ENCODE results near the gene NAXD. TPM values are rescaled to one million over a fixed set of nuclear protein-coding genes. Genes with fewer than 3 reads are reported as not detected.

NAXD gene
- total and polyA plus RNA-seq, 8 donors, result 17.4 to 56.4 (median 20.8) TPM

DNA sequence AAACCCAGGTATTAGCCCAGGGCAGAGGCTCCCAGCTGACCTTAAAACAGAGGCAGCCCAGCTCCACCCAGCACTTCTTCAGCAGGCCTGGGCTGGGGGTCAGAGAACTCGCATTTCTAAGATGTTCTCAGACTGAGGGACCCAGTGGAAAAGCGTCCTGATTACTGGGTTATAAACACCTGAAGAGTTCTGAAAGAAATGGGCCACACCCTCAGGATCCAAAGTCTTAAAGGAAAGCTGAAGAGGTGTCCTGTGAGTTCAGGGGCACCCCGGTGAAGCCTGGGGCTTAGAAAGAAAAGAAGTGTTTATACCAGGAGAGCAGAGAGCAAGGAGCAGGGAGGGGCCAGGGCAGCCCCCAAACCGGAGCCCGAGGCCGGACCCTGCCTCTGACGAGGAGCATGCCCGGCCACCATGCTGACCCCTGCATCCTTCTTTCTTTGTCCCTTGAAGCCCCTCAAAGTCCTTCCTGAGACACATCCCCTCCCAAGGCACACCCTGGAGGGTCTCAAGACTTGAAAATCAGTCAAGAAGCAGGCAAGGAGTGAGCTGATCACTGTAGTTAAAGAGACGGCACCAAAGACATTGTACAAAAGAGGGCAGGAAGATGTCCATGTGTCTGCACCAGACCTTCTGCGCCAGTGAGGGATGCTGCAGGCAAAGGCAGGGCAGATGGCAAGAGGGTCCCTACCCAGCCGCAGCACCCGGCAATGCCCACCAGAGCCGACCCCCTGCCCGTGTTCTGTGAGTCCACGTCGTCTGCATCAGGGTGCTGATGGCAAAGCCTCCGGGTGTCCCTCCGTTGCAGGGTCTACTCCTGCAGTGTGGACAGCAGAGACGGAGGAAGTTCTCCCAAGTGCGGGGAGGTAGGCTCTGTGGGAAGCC, 43.2 kb upstream of the NAXD start:
- DNase-seq (peak in 1 of 6 donors; percentile 48), ATAC-seq (no peak), FAIRE-seq (no peak)
- Histone ChIP-seq H3K4me1 (peaks cover 0 to 9% (median 6%) of the 10 kb centered on the region in 3 donors), H3K27me3 (no peaks in the 10 kb centered on the region), H3K36me3 (no peaks in the 10 kb centered on the region), H3K27ac (no peak overlapping the region), H3K4me3 (no peak overlapping the region), H3K9me3 (no peaks in the 10 kb centered on the region)
- TF ChIP-seq, protein P1, sequence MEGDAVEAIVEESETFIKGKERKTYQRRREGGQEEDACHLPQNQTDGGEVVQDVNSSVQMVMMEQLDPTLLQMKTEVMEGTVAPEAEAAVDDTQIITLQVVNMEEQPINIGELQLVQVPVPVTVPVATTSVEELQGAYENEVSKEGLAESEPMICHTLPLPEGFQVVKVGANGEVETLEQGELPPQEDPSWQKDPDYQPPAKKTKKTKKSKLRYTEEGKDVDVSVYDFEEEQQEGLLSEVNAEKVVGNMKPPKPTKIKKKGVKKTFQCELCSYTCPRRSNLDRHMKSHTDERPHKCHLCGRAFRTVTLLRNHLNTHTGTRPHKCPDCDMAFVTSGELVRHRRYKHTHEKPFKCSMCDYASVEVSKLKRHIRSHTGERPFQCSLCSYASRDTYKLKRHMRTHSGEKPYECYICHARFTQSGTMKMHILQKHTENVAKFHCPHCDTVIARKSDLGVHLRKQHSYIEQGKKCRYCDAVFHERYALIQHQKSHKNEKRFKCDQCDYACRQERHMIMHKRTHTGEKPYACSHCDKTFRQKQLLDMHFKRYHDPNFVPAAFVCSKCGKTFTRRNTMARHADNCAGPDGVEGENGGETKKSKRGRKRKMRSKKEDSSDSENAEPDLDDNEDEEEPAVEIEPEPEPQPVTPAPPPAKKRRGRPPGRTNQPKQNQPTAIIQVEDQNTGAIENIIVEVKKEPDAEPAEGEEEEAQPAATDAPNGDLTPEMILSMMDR (IDR thresholded peaks at IDR 0.05), result no peak
- 64 to 78% methylated on average over 20 of the region's 20 CpGs for WGBS, 2 donors
- intact Hi-C loops (cut with DNase I), result loop anchor here in 1 of 3 donors (10.0 kb wide), 1 partner anchor 117 kb away; no protein-coding TSS in a partner anchor

DNA sequence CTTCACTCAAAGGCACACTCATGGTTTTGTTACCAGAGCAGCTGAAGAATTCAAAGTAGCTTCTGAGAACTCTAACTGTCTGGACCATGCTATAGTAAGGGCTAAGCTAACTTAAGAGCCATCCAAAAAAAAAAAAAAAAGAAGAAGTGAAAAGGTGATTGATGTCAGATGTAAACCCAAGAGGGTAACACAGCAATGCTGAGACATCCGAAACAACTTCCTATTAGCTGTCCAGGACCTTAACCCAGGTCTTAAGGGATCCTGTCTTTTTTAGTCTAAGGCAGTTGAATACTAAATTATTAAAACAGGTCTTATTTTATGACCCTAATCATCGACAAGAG, 42.6 kb upstream of the NAXD start:
- ATAC-seq (no peak), FAIRE-seq (no peak), DNase-seq (no peak)
- TF ChIP-seq, protein P1 (IDR thresholded peaks at IDR 0.05), result no peak
- 63 to 78% methylated on average over 2 of the region's 2 CpGs for WGBS, 2 donors
- H3K27ac ChIP-seq, result no peak overlapping the region
- H3K36me3 ChIP-seq, result no peaks in the 10 kb centered on the region
- no peaks in the 10 kb centered on the region for H3K9me3 ChIP-seq
- no peaks in the 10 kb centered on the region for H3K27me3 ChIP-seq
- intact Hi-C loops (cut with DNase I), result loop anchor here in 1 of 3 donors (10.0 kb wide), 1 partner anchor 118 kb away; no protein-coding TSS in a partner anchor
- no peak overlapping the region for H3K4me3 ChIP-seq
- H3K4me1 ChIP-seq, result peaks cover 0 to 9% (median 6%) of the 10 kb centered on the region in 3 donors

DNA sequence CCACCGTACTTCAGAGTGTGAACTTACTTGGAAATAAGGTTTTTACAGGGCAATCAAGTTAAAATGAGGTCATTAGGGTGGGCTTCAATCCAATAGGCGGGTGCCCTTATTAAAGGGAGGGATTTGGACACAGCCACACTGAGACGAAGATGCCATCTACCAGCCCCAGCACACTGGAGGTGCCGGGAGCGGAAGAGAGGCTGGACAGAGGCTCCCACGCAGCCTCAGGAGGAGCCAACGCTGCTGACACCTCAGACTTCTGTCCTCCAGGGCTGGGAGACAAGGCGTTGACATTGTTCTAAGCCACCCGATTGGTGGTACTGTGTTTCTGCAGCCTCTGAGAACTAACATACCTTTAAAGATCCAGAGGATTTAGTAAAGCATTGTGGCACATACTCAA, 41.2 kb upstream of the NAXD start:
- 77 to 82% methylated on average over 9 of the region's 9 CpGs for WGBS, 2 donors
- ATAC-seq (no peak), DNase-seq (peak in 1 of 6 donors; percentile 35), FAIRE-seq (no peak)
- H3K27me3 ChIP-seq, result no peaks in the 10 kb centered on the region
- H3K4me3 ChIP-seq, result no peak overlapping the region
- intact Hi-C loops (cut with DNase I), result loop anchor here in 1 of 3 donors (10.0 kb wide), 1 partner anchor 119 kb away; no protein-coding TSS in a partner anchor
- TF ChIP-seq, protein P1 (IDR thresholded peaks at IDR 0.05), result no peak
- no peaks in the 10 kb centered on the region for H3K9me3 ChIP-seq
- H3K27ac ChIP-seq, result no peak overlapping the region
- H3K4me1 ChIP-seq, result peaks cover 0 to 9% (median 6%) of the 10 kb centered on the region in 3 donors
- no peaks in the 10 kb centered on the region for H3K36me3 ChIP-seq

DNA sequence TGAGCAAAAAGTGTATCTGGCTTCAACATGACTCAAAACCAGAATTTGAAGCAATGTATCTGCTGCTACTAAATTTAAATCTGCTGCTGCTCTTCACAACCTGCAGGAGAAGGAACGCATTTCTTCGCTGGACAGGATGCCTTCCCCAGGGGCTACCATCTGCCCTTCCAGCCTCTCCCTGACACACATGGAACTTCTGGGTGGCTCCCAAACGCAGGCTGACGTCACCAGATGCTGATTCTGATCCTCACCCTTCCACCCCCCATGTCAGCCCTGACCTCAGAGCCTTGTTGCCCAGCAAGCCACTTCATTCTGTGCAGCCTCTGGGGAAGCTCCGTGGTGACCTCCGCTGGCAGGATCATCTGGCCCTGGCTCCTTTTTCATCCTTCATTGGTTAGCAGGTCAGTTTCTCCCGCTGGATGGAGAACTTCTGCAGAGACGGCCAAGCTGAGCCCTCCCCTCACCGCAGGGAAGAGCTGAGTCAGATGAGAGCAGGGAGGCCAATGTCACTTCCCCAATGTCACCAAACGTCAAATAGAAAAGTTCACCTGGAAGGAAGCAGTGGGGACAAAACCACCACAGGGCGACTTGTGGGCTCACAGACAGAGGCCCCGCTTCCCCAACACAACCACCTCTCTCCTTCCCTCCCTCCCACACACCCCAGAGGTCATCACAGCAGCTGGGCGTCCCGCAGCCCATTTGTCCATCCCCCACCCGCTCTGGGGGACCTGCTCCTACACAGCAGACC, 39.8 kb upstream of the NAXD start:
- Histone ChIP-seq H3K4me3 (no peak overlapping the region), H3K9me3 (no peaks in the 10 kb centered on the region), H3K36me3 (no peaks in the 10 kb centered on the region), H3K27me3 (no peaks in the 10 kb centered on the region), H3K27ac (peak overlapping the region in 1 of 4 donors; percentile 77), H3K4me1 (peaks cover 0 to 9% (median 6%) of the 10 kb centered on the region in 3 donors)
- TF ChIP-seq, protein P1 (IDR thresholded peaks at IDR 0.05), result no peak
- intact Hi-C loops (cut with DNase I), result loop anchor here in 1 of 3 donors (10.0 kb wide), 1 partner anchor 121 kb away; no protein-coding TSS in a partner anchor
- 61 to 67% methylated on average over 15 of the region's 15 CpGs for WGBS, 2 donors
- ATAC-seq, result peak in 3 of 4 donors; percentile 24 to 65 (median 45)
- FAIRE-seq, result no peak
- peak in 1 of 6 donors; percentile 59 for DNase-seq
